T-cell (primary cell): ENCODE results near the gene DYRK4. TPM values are rescaled to one million over a fixed set of nuclear protein-coding genes. Genes with fewer than 3 reads are reported as not detected.

ENCODE experiments used
- ATAC-seq, 4 experiments: fragments of 200-7000 bp in 3 of 4; fragments of 150-1000 bp in 1 of 4; cut with Tn5 transposase; replicated peaks in 1 of 4; 1 replicate in 3 of 4; 2 replicates in 1 of 4; pipeline ENCODE4 v1.10.0; 2021; ENCODE audit warnings: moderate library complexity in 3 of 4, mild to moderate bottlenecking in 2 of 4, moderate number of reproducible peaks in 1 of 4
- CTCF ChIA-PET, 2 donors: fragments of 300-600 bp; sonication (Branson Sonifier 250); formaldehyde crosslinking; loops; one replicate each; lab custom pipeline; 2022; ENCODE audit warnings: antibody characterized with exemption in 2 of 2; lab: Charles Lee
- POLR2A ChIA-PET, 2 donors: fragments of 300-600 bp; sonication (Branson Sonifier 250); formaldehyde crosslinking; loops; one replicate each; lab custom pipeline; 2022; ENCODE audit warnings: antibody characterized with exemption in 2 of 2; lab: Charles Lee
- DNase-seq, 35 experiments: peaks; one replicate each; pipeline versions ENCODE4 v3.0.0 to v3.0.0-alpha.2; 2013 to 2023
- H3K27ac ChIP-seq: one replicate; pipeline ENCODE4 v1.5.1; 2013; ENCODE audit warnings: low read length
- H3K27me3 ChIP-seq, 2 experiments: replicated peaks in 1 of 2; 1 replicate in 1 of 2; 2 replicates in 1 of 2; pipeline versions ENCODE4 v1.6.1 to v1.7.0; 2013; ENCODE audit warnings: low read length in 1 of 2, mixed read lengths in 1 of 2; ENCODE audit not compliant: control insufficient read depth in 2 of 2, insufficient read depth in 2 of 2; ENCODE audit errors: extremely low read depth in 1 of 2
- H3K36me3 ChIP-seq, 2 donors: 1 replicate in 1 of 2; 2 replicates in 1 of 2; pipeline versions ENCODE4 v1.6.1 to v1.7.0; 2013; ENCODE audit warnings: low read length in 1 of 2; ENCODE audit not compliant: control insufficient read depth in 2 of 2, insufficient read depth in 1 of 2; ENCODE audit errors: extremely low read depth in 1 of 2
- H3K4me1 ChIP-seq, 2 experiments: 1 replicate in 1 of 2; 2 replicates in 1 of 2; pipeline versions ENCODE4 v1.6.1 to v1.7.0; 2013; ENCODE audit warnings: low read length in 2 of 2, mixed read lengths in 1 of 2; ENCODE audit not compliant: insufficient read depth in 2 of 2, control insufficient read depth in 1 of 2; ENCODE audit errors: extremely low read depth in 1 of 2
- H3K4me3 ChIP-seq, 2 donors: 1 replicate in 1 of 2; 2 replicates in 1 of 2; pipeline versions ENCODE4 v1.5.1 to v1.7.0; 2013; ENCODE audit warnings: mild to moderate bottlenecking in 2 of 2, low read length in 1 of 2, moderate library complexity in 1 of 2; ENCODE audit not compliant: control insufficient read depth in 1 of 2; ENCODE audit errors: extremely low read depth in 1 of 2
- H3K9me3 ChIP-seq: 2 replicates; pipeline ENCODE4 v1.7.0; 2013
- H3K27ac Mint-ChIP-seq, 2 donors: one replicate each; pipeline ENCODE4 v1.8.0; 2020 to 2021; ENCODE audit warnings: mild to moderate bottlenecking in 2 of 2, mixed read lengths in 2 of 2
- H3K27me3 Mint-ChIP-seq, 2 donors: one replicate each; pipeline ENCODE4 v1.8.0; 2021 to 2022; ENCODE audit warnings: mixed read lengths in 2 of 2
- H3K36me3 Mint-ChIP-seq: one replicate; pipeline ENCODE4 v1.8.0; 2021; ENCODE audit warnings: mixed read lengths
- H3K4me1 Mint-ChIP-seq, 3 donors: one replicate each; pipeline ENCODE4 v1.8.0; 2020 to 2022; ENCODE audit warnings: mixed read lengths in 3 of 3, mild to moderate bottlenecking in 1 of 3
- H3K4me3 Mint-ChIP-seq, 3 donors: one replicate each; pipeline ENCODE4 v1.8.0; 2020 to 2022; ENCODE audit warnings: mild to moderate bottlenecking in 3 of 3, mixed read lengths in 3 of 3, moderate library complexity in 3 of 3
- H3K9me3 Mint-ChIP-seq, 3 donors: one replicate each; pipeline ENCODE4 v1.8.0; 2020 to 2022; ENCODE audit warnings: mixed read lengths in 3 of 3
- WGBS: methylation state at CpG from one replicate; pipeline ENCODE4 v1.1.5; 2013; ENCODE audit warnings: missing lambda C conversion rate; ENCODE audit not compliant: insufficient coverage; 5-methylcytosine and 5-hydroxymethylcytosine counted together
- total RNA-seq, 35 experiments: library from RNA in 6 of 35; stranded (reverse) in 6 of 35; fragments of 120-200 nt in 1 of 35; gene quantifications; one replicate each; pipeline versions ENCODE4 v1.2.1 to v1.2.4 and lab custom pipeline; 2013 to 2026

The DYRK4 gene
- total RNA-seq, 5 donors from 2014 or later (not counting 1 experiment from before 2014, with no cell fraction given), result 11.0 to 24.8 (median 17.6) TPM

DNA sequence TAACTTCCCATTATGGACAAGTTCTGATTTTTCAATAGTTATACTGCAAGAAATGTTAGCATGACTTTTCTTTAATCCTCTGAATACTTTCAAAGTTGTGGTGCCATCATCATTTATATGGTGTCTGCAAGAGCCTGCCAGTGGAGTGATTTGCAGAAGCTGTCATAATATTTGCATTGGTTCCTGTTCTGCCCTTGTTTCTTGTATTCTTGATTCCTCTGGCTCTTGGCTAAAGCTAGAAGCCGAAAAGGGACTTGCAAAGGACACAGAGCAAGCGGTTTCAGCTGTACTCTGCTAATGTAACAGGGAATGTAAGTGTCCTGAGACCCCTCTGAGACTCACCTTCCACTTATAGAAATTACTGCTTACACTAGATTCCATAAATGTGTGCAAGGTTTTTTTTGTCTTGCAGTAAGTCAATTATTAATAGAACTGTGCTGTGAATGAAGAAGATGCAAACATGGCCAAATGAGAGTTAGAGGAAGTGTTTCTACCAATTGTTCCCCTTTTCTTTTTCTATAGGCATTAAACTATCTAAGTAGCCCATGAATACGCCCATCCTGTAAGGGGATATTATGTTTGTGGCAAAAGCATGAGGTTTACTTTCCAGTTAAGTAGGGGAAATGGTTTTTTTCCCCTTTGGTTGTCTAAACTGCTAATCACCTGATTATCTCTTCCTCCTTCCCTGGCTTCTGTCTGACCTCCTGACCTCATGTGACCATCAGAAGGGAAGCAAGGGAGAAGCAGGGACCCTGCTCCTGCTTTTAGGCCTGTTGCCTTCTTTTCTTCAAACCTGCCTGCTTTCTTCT lies 5.3 kb downstream of the DYRK4 start:
- ATAC-seq, result no peak

DNA sequence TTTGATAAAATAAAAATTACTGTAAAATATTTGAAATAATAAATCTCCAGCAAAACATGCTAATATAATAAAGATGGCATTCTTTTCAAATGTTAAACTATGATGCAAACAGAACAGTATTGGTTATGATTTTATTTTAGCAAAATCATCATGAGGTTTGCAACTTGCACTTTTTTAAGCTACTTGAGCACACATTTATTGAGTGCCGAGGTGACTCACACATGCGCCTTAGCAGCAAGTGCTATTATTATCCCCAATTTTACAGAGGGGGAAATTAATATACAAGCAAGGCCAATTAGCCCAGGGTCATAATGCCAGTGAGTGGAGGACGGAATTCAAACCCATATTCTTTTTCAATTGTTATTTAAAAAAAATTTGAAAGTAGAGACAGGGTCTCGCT lies 7.3 kb downstream of the DYRK4 start:
- H3K4me1 Mint-ChIP-seq, result peaks cover 6 to 18% (median 13%) of the 10 kb centered on the region in 3 donors
- Histone ChIP-seq H3K36me3 (no peaks in the 10 kb centered on the region), H3K9me3 (no peaks in the 10 kb centered on the region), H3K27me3 (no peaks in the 10 kb centered on the region), H3K27ac (no peak overlapping the region), H3K4me1 (no peaks in the 10 kb centered on the region), H3K4me3 (no peak overlapping the region)
- no peaks in the 10 kb centered on the region for H3K36me3 Mint-ChIP-seq
- DNase-seq (no peak), ATAC-seq (no peak)
- POLR2A ChIA-PET, result no interaction called here
- H3K9me3 Mint-ChIP-seq, result no peaks in the 10 kb centered on the region
- CTCF ChIA-PET, result interaction anchor here in 1 of 2 donors (0.5 kb wide), 1 partner anchor 39 kb away, joined by 3 read pairs; no protein-coding TSS in a partner anchor
- 80% methylated on average over 2 of the region's 4 CpGs for WGBS
- H3K27me3 Mint-ChIP-seq, result peaks cover 5 to 14% of the 10 kb centered on the region in 2 donors
- H3K27ac Mint-ChIP-seq, result no peak overlapping the region
- H3K4me3 Mint-ChIP-seq, result no peak overlapping the region

More for the DNA sequence above, 5.3 kb downstream of the DYRK4 start:
- Histone ChIP-seq H3K4me3 (no peak overlapping the region), H3K9me3 (no peaks in the 10 kb centered on the region), H3K27ac (no peak overlapping the region), H3K36me3 (no peaks in the 10 kb centered on the region), H3K4me1 (peaks cover 0 to 3% of the 10 kb centered on the region in 2 experiments), H3K27me3 (peaks cover 0 to 4% of the 10 kb centered on the region in 2 experiments)
- H3K9me3 Mint-ChIP-seq, result no peaks in the 10 kb centered on the region
- no peaks in the 10 kb centered on the region for H3K36me3 Mint-ChIP-seq
- H3K4me3 Mint-ChIP-seq, result no peak overlapping the region
- H3K27me3 Mint-ChIP-seq, result peaks cover 8 to 21% of the 10 kb centered on the region in 2 donors
- no peak for DNase-seq
- H3K27ac Mint-ChIP-seq, result peak overlapping the region in 1 of 2 donors; percentile 10
- POLR2A ChIA-PET, result no interaction called here
- H3K4me1 Mint-ChIP-seq, result peaks cover 10 to 27% (median 18%) of the 10 kb centered on the region in 3 donors
- CTCF ChIA-PET, result no interaction called here
- WGBS, result no CpG with 5 or more reads among the region's 3 CpGs

- H3K9me3 ChIP-seq, result no peaks in the 10 kb centered on the region
- Mint-ChIP-seq H3K4me3 (no peak overlapping the region), H3K4me1 (peaks cover 0 to 2% (median 0%) of the 10 kb centered on the region in 3 donors), H3K9me3 (no peaks in the 10 kb centered on the region), H3K36me3 (no peaks in the 10 kb centered on the region), H3K27me3 (no peaks in the 10 kb centered on the region), H3K27ac (no peak overlapping the region)
- WGBS, result 96% methylated on average over 3 of the region's 7 CpGs
- H3K27ac ChIP-seq, result no peak overlapping the region
- no peak for DNase-seq
- no peaks in the 10 kb centered on the region for H3K27me3 ChIP-seq
- CTCF ChIA-PET, result no interaction called here
- ATAC-seq, result no peak
- POLR2A ChIA-PET, result no interaction called here
- no peak overlapping the region for H3K4me3 ChIP-seq
- no peaks in the 10 kb centered on the region for H3K36me3 ChIP-seq
- H3K4me1 ChIP-seq, result no peaks in the 10 kb centered on the region
Measured at GRCh38 chr12:4572680-4573079, 10.7 kb downstream of the DYRK4 start.

DNA sequence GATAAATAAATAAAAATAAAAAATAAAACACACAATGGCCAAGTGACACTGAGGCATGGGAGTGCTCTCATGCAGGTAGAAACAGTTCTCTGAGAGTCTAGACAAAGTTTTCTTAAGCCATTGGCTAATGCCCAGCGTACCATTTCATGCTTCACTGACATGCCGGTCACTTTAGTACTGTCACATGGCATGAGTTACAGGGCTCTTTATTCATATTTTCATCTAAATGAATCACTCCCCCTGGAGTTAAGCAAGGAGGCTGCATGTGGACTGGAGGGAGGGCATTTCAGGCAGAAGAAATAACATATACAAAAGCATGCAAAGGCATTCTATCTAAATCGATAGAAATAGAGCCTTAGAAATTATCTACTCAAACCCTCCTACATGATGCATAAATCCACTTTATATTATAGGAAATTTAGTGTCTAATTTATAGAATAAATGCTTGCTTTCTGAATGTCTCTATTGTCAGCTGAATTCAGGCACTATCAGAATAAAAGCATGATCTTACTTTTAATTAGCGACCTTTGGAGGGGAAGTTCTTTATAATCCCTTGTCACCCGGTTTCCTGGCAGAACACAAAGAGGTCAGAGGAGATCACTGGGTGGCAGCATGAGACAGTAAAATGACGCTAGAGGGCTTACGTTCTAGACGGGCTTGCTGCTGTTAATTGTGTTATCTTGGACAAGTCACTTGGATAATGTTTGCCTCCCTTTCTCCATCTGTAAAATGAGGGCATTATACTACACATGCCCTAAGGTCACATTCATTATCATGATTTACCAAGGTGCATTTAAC lies 17.5 kb downstream of the DYRK4 start:
- H3K27me3 ChIP-seq, result peaks cover 0 to 21% of the 10 kb centered on the region in 2 experiments
- ChIA-PET POLR2A (no interaction called here), CTCF (no interaction called here)
- no peak overlapping the region for H3K27ac ChIP-seq
- no peaks in the 10 kb centered on the region for H3K9me3 ChIP-seq
- Mint-ChIP-seq H3K27me3 (peaks cover 13 to 15% of the 10 kb centered on the region in 2 donors), H3K9me3 (no peaks in the 10 kb centered on the region), H3K4me1 (no peaks in the 10 kb centered on the region), H3K4me3 (no peak overlapping the region), H3K36me3 (no peaks in the 10 kb centered on the region), H3K27ac (no peak overlapping the region)
- no CpG with 5 or more reads among the region's 8 CpGs for WGBS
- no peak overlapping the region for H3K4me3 ChIP-seq
- DNase-seq, result peak in 1 of 35 experiments; percentile 22
- no peaks in the 10 kb centered on the region for H3K4me1 ChIP-seq
- no peak for ATAC-seq
- no peaks in the 10 kb centered on the region for H3K36me3 ChIP-seq

DNA sequence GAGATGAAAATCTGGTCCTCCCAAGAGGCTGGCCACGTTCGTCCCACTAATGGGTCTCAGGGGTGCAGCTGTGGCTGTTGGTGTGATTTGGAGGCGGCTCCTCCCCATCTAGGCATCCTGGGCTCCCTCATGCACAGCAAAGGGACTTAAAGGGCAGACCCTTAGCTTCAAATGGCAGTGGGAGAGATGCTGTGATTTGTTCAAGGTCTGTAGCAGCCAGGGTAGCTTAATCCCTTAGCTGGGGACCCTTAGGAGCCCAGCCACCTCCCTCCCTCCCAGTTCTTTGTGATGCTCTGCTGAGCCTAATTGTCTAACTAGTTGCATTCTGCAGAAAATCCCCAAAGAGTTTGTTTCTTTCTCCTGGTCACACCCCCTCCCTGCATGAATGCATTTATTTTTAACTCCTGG lies 18.3 kb downstream of the DYRK4 start:
- H3K27me3 ChIP-seq, result peaks cover 0 to 21% of the 10 kb centered on the region in 2 experiments
- no peaks in the 10 kb centered on the region for H3K36me3 ChIP-seq
- no peak for ATAC-seq
- H3K4me3 Mint-ChIP-seq, result no peak overlapping the region
- CTCF ChIA-PET, result interaction anchor here in 1 of 2 donors (0.7 kb wide), 1 partner anchor 230 kb away, joined by 3 read pairs; no protein-coding TSS in a partner anchor
- H3K4me3 ChIP-seq, result no peak overlapping the region
- H3K27ac Mint-ChIP-seq, result no peak overlapping the region
- H3K27ac ChIP-seq, result no peak overlapping the region
- WGBS, result 82% methylated on average over 3 of the region's 3 CpGs
- H3K4me1 ChIP-seq, result no peaks in the 10 kb centered on the region
- no peaks in the 10 kb centered on the region for H3K9me3 ChIP-seq
- no peaks in the 10 kb centered on the region for H3K36me3 Mint-ChIP-seq
- H3K4me1 Mint-ChIP-seq, result no peaks in the 10 kb centered on the region
- H3K9me3 Mint-ChIP-seq, result no peaks in the 10 kb centered on the region
- POLR2A ChIA-PET, result no interaction called here
- H3K27me3 Mint-ChIP-seq, result peaks cover 15 to 16% of the 10 kb centered on the region in 2 donors
- no peak for DNase-seq

DNA sequence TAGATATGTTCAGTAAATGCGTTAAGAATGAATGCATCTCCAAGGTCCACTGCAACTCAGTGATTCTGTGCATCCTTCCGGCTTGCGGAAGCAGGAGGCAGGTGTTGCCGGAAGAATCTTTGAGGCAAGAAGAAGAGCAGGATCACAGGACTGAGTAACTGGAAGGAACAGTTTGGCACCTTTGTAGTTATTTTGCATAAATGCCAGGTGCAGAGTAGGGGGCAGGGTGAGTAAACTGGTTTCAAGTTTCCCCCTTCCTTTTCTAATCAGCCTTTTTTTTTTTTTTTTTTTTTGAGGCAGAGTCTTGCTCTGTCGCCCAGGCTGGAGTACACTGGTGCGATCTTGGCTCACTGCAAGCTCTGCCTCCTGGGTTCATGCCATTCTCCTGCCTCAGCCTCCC lies 22.3 kb downstream of the DYRK4 start:
- Mint-ChIP-seq H3K9me3 (no peaks in the 10 kb centered on the region), H3K36me3 (no peaks in the 10 kb centered on the region), H3K27ac (no peak overlapping the region), H3K4me3 (no peak overlapping the region), H3K27me3 (peaks cover 15 to 20% of the 10 kb centered on the region in 2 donors), H3K4me1 (no peaks in the 10 kb centered on the region)
- H3K27me3 ChIP-seq, result peaks cover 0 to 25% of the 10 kb centered on the region in 2 experiments
- no peaks in the 10 kb centered on the region for H3K9me3 ChIP-seq
- DNase-seq (no peak), ATAC-seq (no peak)
- CTCF ChIA-PET, result no interaction called here
- WGBS, result 100% methylated on average over 1 of the region's 6 CpGs
- H3K4me1 ChIP-seq, result no peaks in the 10 kb centered on the region
- H3K27ac ChIP-seq, result no peak overlapping the region
- H3K4me3 ChIP-seq, result no peak overlapping the region
- no peaks in the 10 kb centered on the region for H3K36me3 ChIP-seq
- POLR2A ChIA-PET, result no interaction called here
